Measurements from ENCODE around the gene TMPO. TPM values are rescaled to one million over a fixed set of nuclear protein-coding genes. Genes with fewer than 3 reads are reported as not detected.

TMPO gene
- polyA plus RNA-seq, 3 donors: 35.7 to 67.3 (median 52.1) TPM

- H3K36me3 Mint-ChIP-seq: no peaks in the 10 kb centered on the region
- WGBS (ENCODE audit: insufficient coverage): 96% methylated on average over 5 of the region's 5 CpGs
These were observed 64.0 kb downstream of the TMPO start for GRCh38 chr12:98579347-98579746.

GRCh38 chr12:98579835-98580234 lies 64.4 kb downstream of the TMPO start:
- no peak overlapping the region for H3K4me2 ChIP-seq (replicated peaks; ENCODE audit: extremely low read depth, low read length, poor library complexity, severe bottlenecking)
- H3K4me3 Mint-ChIP-seq: no peak overlapping the region
- intact Hi-C loops (cut with micrococcal nuclease): no loop called here
- peaks cover 0 to 4% (median 0%) of the 10 kb centered on the region in 7 donors for H3K9me3 Mint-ChIP-seq
- H3K4me1 Mint-ChIP-seq: peaks cover 2% of the 10 kb centered on the region
- no peaks in the 10 kb centered on the region for H3K27me3 ChIP-seq (ENCODE audit: control insufficient read depth in 2 of 2, insufficient read depth in 2 of 2, low read length in 2 of 2)
- H3K79me2 ChIP-seq (ENCODE audit: insufficient read depth, low read length): no peaks in the 10 kb centered on the region
- no peak overlapping the region for H3K9ac ChIP-seq (ENCODE audit: insufficient read depth, low read length, poor library complexity, severe bottlenecking)
- WGBS (ENCODE audit: insufficient coverage): 100% methylated on average over 2 of the region's 3 CpGs
- no peak overlapping the region for H3K27ac Mint-ChIP-seq
- H3K4me3 ChIP-seq (replicated peaks in 1 of 3; ENCODE audit: low read depth in 2 of 3, low read length in 3 of 3): no peak overlapping the region
- no peaks in the 10 kb centered on the region for H3K4me1 ChIP-seq (ENCODE audit: control insufficient read depth in 1 of 2, insufficient read depth in 2 of 2, low read length in 2 of 2)
- H3K36me3 ChIP-seq (replicated peaks in 1 of 2; ENCODE audit: control insufficient read depth in 1 of 2, insufficient read depth in 2 of 2, low read length in 2 of 2): no peaks in the 10 kb centered on the region
- H3K27me3 Mint-ChIP-seq (ENCODE audit: low read depth in 3 of 3): peaks cover 1 to 9% (median 6%) of the 10 kb centered on the region in 3 donors
- DNase-seq: no peak
- H2AFZ ChIP-seq (ENCODE audit: insufficient read depth, low read depth, low read length, poor library complexity, severe bottlenecking): no peak overlapping the region
- H3K9me3 ChIP-seq (replicated peaks in 1 of 2; ENCODE audit: control insufficient read depth in 1 of 2, insufficient read depth in 1 of 2, low read length in 2 of 2): no peaks in the 10 kb centered on the region
- H4K20me1 ChIP-seq (ENCODE audit: insufficient read depth, low read length): no peaks in the 10 kb centered on the region
- TF ChIP-seq CTCF (IDR thresholded peaks at IDR 0.05): no peak
- no peaks in the 10 kb centered on the region for H3K36me3 Mint-ChIP-seq
- no peak overlapping the region for H3K27ac ChIP-seq (ENCODE audit: low read depth in 1 of 2, low read length in 2 of 2)

More at GRCh38 chr12:98579347-98579746, 64.0 kb downstream of the TMPO start:
- DNase-seq: no peak
- H3K27me3 Mint-ChIP-seq (ENCODE audit: low read depth in 3 of 3): peaks cover 1 to 9% (median 6%) of the 10 kb centered on the region in 3 donors
- H3K4me1 Mint-ChIP-seq: peaks cover 2% of the 10 kb centered on the region
- Histone ChIP-seq H3K27me3 (ENCODE audit: control insufficient read depth in 2 of 2, insufficient read depth in 2 of 2, low read length in 2 of 2) (no peaks in the 10 kb centered on the region), H3K9ac (ENCODE audit: insufficient read depth, low read length, poor library complexity, severe bottlenecking) (no peak overlapping the region), H4K20me1 (ENCODE audit: insufficient read depth, low read length) (no peaks in the 10 kb centered on the region), H2AFZ (ENCODE audit: insufficient read depth, low read depth, low read length, poor library complexity, severe bottlenecking) (no peak overlapping the region), H3K4me3 (replicated peaks in 1 of 3; ENCODE audit: low read depth in 2 of 3, low read length in 3 of 3) (no peak overlapping the region), H3K9me3 (replicated peaks in 1 of 2; ENCODE audit: control insufficient read depth in 1 of 2, insufficient read depth in 1 of 2, low read length in 2 of 2) (no peaks in the 10 kb centered on the region), H3K79me2 (ENCODE audit: insufficient read depth, low read length) (no peaks in the 10 kb centered on the region), H3K27ac (ENCODE audit: low read depth in 1 of 2, low read length in 2 of 2) (no peak overlapping the region), H3K4me2 (replicated peaks; ENCODE audit: extremely low read depth, low read length, poor library complexity, severe bottlenecking) (no peak overlapping the region), H3K36me3 (replicated peaks in 1 of 2; ENCODE audit: control insufficient read depth in 1 of 2, insufficient read depth in 2 of 2, low read length in 2 of 2) (no peaks in the 10 kb centered on the region), H3K4me1 (ENCODE audit: control insufficient read depth in 1 of 2, insufficient read depth in 2 of 2, low read length in 2 of 2) (no peaks in the 10 kb centered on the region)
- H3K9me3 Mint-ChIP-seq: peaks cover 0 to 4% (median 0%) of the 10 kb centered on the region in 7 donors
- TF ChIP-seq CTCF (IDR thresholded peaks at IDR 0.05): no peak
- no peak overlapping the region for H3K27ac Mint-ChIP-seq
- no peak overlapping the region for H3K4me3 Mint-ChIP-seq
- intact Hi-C loops (cut with micrococcal nuclease): no loop called here

Data from CD14-positive monocyte (primary cell).